Central memory CD4-positive, alpha-beta T cell (primary cell): Measurements from ENCODE around the gene CHST3.
"Not testable (repeated sequence)": the region's sequence is repeated elsewhere in the genome, so short reads cannot be mapped to it uniquely, and the experiment has no call there.

ENCODE experiments used
- DNase-seq: peaks from one replicate; pipeline ENCODE4 v3.0.0; 2022
- total RNA-seq, 3 experiments: gene quantifications; one replicate each; lab custom pipeline; 2026; lab: John Stamatoyannopoulos, UW

The CHST3 gene
- total RNA-seq = 0 to 5.6 (median 0) reads per million in 3 experiments

GRCh38 chr10:71964098-71964742 is at the start of gene CHST3:
CHST3 (plus strand) TSS chr10:71964395; CDS start chr10:72005843, 41,448 bp downstream.
- DNase-seq = no peak

GRCh38 chr10:71916827-71917226 is 47.4 kb upstream of the CHST3 start:
- no peak for DNase-seq

GRCh38 chr10:71918992-71919391 is 45.2 kb upstream of the CHST3 start:
- DNase-seq = no peak

- DNase-seq = not testable (repeated sequence)
Observed at GRCh38 chr10:71919956-71920539, 44.1 kb upstream of the CHST3 start.

GRCh38 chr10:71920540-71921323 is 43.5 kb upstream of the CHST3 start:
- DNase-seq = no peak

GRCh38 chr10:71921324-71922027 is 42.7 kb upstream of the CHST3 start:
- no peak for DNase-seq

- no peak for DNase-seq
Observed at GRCh38 chr10:71923138-71923692, 41.0 kb upstream of the CHST3 start.

- no peak for DNase-seq
Observed at GRCh38 chr10:71924771-71925170, 39.4 kb upstream of the CHST3 start.

GRCh38 chr10:71927159-71927558 is 37.0 kb upstream of the CHST3 start:
- DNase-seq = no peak

- DNase-seq = no peak
Observed at GRCh38 chr10:71927776-71928592, 36.2 kb upstream of the CHST3 start.

- no peak for DNase-seq
Observed at GRCh38 chr10:71931295-71931694, 32.9 kb upstream of the CHST3 start.

- peak; percentile 42 for DNase-seq
Observed at GRCh38 chr10:71933651-71934050, 30.5 kb upstream of the CHST3 start.

GRCh38 chr10:71938211-71938610 is 26.0 kb upstream of the CHST3 start:
- no peak for DNase-seq

GRCh38 chr10:71939304-71939703 is 24.9 kb upstream of the CHST3 start:
- DNase-seq = no peak

GRCh38 chr10:71939861-71940474 is 24.2 kb upstream of the CHST3 start:
- DNase-seq = no peak

GRCh38 chr10:71940752-71941151 is 23.4 kb upstream of the CHST3 start:
- DNase-seq = no peak

GRCh38 chr10:71941318-71941717 is 22.9 kb upstream of the CHST3 start:
- DNase-seq = no peak

- DNase-seq = no peak
Observed at GRCh38 chr10:71945819-71946474, 18.2 kb upstream of the CHST3 start.

GRCh38 chr10:71946700-71947099 is 17.5 kb upstream of the CHST3 start:
- DNase-seq = no peak

- no peak for DNase-seq
Observed at GRCh38 chr10:71948496-71949067, 15.6 kb upstream of the CHST3 start.

GRCh38 chr10:71950683-71951082 is 13.5 kb upstream of the CHST3 start:
- no peak for DNase-seq
